CD8-positive, alpha-beta memory T cell (primary cell): ENCODE measurements around the gene ZNF316. TPM values are rescaled to one million over a fixed set of nuclear protein-coding genes. Genes with fewer than 3 reads are reported as not detected.

Experiments
- CTCF ChIA-PET: fragments of 350-600 bp; sonication (Branson Sonifier 250); formaldehyde crosslinking; loops from one replicate; lab custom pipeline; 2021; ENCODE audit warnings: antibody characterized with exemption; lab: Charles Lee
- POLR2A ChIA-PET: fragments of 350-600 bp; sonication (Branson Sonifier 250); formaldehyde crosslinking; loops from one replicate; lab custom pipeline; 2021; ENCODE audit warnings: antibody characterized with exemption; lab: Charles Lee
- DNase-seq, 5 donors: peaks; one replicate each; pipeline versions ENCODE4 v3.0.0 to v3.0.0-alpha.2; 2020 to 2022; ENCODE audit warnings: mixed read lengths in 1 of 5
- H3K27ac ChIP-seq: one replicate; pipeline ENCODE4 v1.7.0; 2013; ENCODE audit warnings: low read depth, mild to moderate bottlenecking, low read length, moderate library complexity
- H3K27me3 ChIP-seq: 2 replicates; pipeline ENCODE4 v1.7.0; 2013; ENCODE audit warnings: low read length, mild to moderate bottlenecking; ENCODE audit not compliant: insufficient read depth, poor library complexity, severe bottlenecking
- H3K36me3 ChIP-seq: 2 replicates; pipeline ENCODE4 v1.7.0; 2013; ENCODE audit warnings: mild to moderate bottlenecking, low read length, moderate library complexity; ENCODE audit not compliant: insufficient read depth
- H3K4me1 ChIP-seq: 2 replicates; pipeline ENCODE4 v1.7.0; 2013; ENCODE audit warnings: mild to moderate bottlenecking, low read length, moderate library complexity; ENCODE audit not compliant: insufficient read depth
- H3K4me3 ChIP-seq: 2 replicates; pipeline ENCODE4 v1.7.0; 2013; ENCODE audit warnings: mild to moderate bottlenecking, low read length
- H3K9me3 ChIP-seq: 2 replicates; pipeline ENCODE4 v1.7.0; 2013; ENCODE audit warnings: mild to moderate bottlenecking, low read length
- H3K27ac Mint-ChIP-seq, 8 donors: one replicate each; pipeline ENCODE4 v1.8.0; 2020 to 2021; ENCODE audit warnings: mixed read lengths in 8 of 8, mild to moderate bottlenecking in 6 of 8, inconsistent platforms in 3 of 8, moderate library complexity in 3 of 8
- H3K27me3 Mint-ChIP-seq, 2 donors: one replicate each; pipeline ENCODE4 v1.8.0; 2020 to 2021; ENCODE audit warnings: mixed read lengths in 2 of 2, mild to moderate bottlenecking in 1 of 2, moderate library complexity in 1 of 2
- H3K36me3 Mint-ChIP-seq, 3 donors: one replicate each; pipeline ENCODE4 v1.8.0; 2020 to 2021; ENCODE audit warnings: mixed read lengths in 3 of 3, inconsistent platforms in 1 of 3, mild to moderate bottlenecking in 1 of 3
- H3K4me1 Mint-ChIP-seq, 3 donors: one replicate each; pipeline ENCODE4 v1.8.0; 2020 to 2021; ENCODE audit warnings: mixed read lengths in 3 of 3, inconsistent platforms in 1 of 3, mild to moderate bottlenecking in 1 of 3
- H3K4me3 Mint-ChIP-seq, 7 donors: one replicate each; pipeline ENCODE4 v1.8.0; 2020 to 2021; ENCODE audit warnings: mixed read lengths in 7 of 7, mild to moderate bottlenecking in 6 of 7, moderate library complexity in 4 of 7, inconsistent platforms in 2 of 7
- H3K9me3 Mint-ChIP-seq, 5 donors: one replicate each; pipeline ENCODE4 v1.8.0; 2020 to 2022; ENCODE audit warnings: mixed read lengths in 5 of 5, mild to moderate bottlenecking in 3 of 5, moderate library complexity in 2 of 5, inconsistent platforms in 1 of 5
- polyA plus RNA-seq: library from polyadenylated mRNA; unstranded; fragments of 300-500 nt; fragmentation: Illumina TruSeq; gene quantifications from one replicate; pipeline ENCODE4 v1.2.3, GENCODE V29; 2021
- total RNA-seq, 2 experiments: library from RNA; stranded (reverse); gene quantifications; one replicate each; pipeline ENCODE4 v1.2.3, GENCODE V29; 2021

The ZNF316 gene
- total and polyA plus RNA-seq, 3 experiments from 2014 or later = 5.2 to 26.5 (median 26.5) TPM

- no peak overlapping the region for H3K4me3 ChIP-seq
- ChIA-PET POLR2A (no interaction called here), CTCF (no interaction called here)
- Mint-ChIP-seq H3K9me3 (no peaks in the 10 kb centered on the region), H3K27me3 (no peaks in the 10 kb centered on the region), H3K4me3 (no peak overlapping the region), H3K4me1 (peaks cover 21 to 35% (median 27%) of the 10 kb centered on the region in 3 donors), H3K36me3 (peaks cover 0 to 86% (median 4%) of the 10 kb centered on the region in 3 donors), H3K27ac (no peak overlapping the region)
- H3K27ac ChIP-seq = no peak overlapping the region
- no peaks in the 10 kb centered on the region for H3K9me3 ChIP-seq
- no peak for DNase-seq
- H3K27me3 ChIP-seq = no peaks in the 10 kb centered on the region
- peaks cover 4% of the 10 kb centered on the region for H3K36me3 ChIP-seq
- H3K4me1 ChIP-seq = peaks cover 19% of the 10 kb centered on the region
Measured at GRCh38 chr7:6642861-6643640, 5.9 kb downstream of the ZNF316 start.

DNA sequence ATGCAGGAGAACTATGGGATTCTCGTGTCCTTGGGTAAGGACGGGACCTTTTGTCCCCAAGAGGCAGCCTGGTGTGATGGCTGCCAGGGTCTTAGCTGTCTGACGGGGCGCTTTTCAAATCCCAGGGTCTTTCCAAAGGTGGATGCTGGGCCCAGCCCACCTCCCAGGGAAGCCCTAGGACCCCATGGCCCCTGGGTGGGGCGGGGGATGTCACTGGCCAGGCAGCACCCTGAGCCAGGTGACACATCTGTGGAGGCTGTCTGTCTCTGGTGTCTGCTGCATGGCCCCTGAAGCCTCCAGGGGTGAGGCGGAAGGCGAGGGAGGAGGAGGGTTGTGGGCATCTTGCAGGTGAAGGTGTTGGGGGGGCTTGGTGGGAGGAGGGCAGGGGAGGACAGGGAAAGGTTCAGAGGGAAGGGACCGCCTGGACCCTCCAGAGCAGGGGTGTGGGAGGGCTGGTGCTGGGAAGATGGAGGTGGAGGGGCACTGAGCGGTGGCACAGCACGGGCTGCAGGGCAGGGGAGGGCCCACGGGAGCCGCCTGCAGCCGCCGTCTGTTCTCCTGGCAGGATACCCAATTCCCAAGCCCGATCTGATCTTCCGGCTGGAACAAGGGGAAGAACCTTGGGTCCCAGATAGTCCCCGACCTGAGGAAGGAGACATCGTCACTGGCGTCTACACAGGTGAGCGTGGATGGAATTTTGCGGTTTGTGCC, 7.0 kb downstream of the ZNF316 start:
- H3K9me3 Mint-ChIP-seq = no peaks in the 10 kb centered on the region
- CTCF ChIA-PET = no interaction called here
- H3K36me3 Mint-ChIP-seq = peaks cover 0 to 90% (median 5%) of the 10 kb centered on the region in 3 donors
- Histone ChIP-seq H3K4me1 (peaks cover 9% of the 10 kb centered on the region), H3K27me3 (no peaks in the 10 kb centered on the region), H3K9me3 (no peaks in the 10 kb centered on the region), H3K4me3 (no peak overlapping the region), H3K27ac (no peak overlapping the region), H3K36me3 (peaks cover 4% of the 10 kb centered on the region)
- no peak for DNase-seq
- H3K4me1 Mint-ChIP-seq = peaks cover 13 to 25% (median 17%) of the 10 kb centered on the region in 3 donors
- H3K27ac Mint-ChIP-seq = no peak overlapping the region
- POLR2A ChIA-PET = interaction anchor here (0.5 kb wide), 1 partner anchor 16 kb away, joined by 3 read pairs; no protein-coding TSS in a partner anchor
- no peaks in the 10 kb centered on the region for H3K27me3 Mint-ChIP-seq
- no peak overlapping the region for H3K4me3 Mint-ChIP-seq

DNA sequence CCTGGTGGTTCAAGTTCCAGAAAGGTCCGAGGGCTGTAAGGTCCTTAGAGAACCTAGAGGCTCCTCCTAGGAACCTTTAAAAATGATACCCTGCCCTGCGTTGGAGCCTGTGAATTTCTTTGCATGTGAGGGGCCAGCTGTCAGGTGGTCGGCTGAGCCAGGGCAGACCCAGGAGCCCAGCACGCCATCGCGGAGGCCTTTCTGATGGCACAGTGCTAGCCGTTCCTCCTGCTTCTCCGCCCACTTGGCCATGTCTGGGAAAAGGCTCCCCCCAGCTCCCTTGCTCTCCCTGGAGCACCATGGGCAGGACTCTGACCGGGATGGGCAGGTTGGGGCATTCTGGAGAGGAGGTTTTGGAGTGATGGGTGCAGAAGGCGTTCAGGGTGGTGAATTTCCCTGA, 7.6 kb downstream of the ZNF316 start:
- Histone ChIP-seq H3K27ac (no peak overlapping the region), H3K27me3 (no peaks in the 10 kb centered on the region), H3K4me3 (no peak overlapping the region), H3K4me1 (peaks cover 2% of the 10 kb centered on the region), H3K9me3 (no peaks in the 10 kb centered on the region), H3K36me3 (peaks cover 4% of the 10 kb centered on the region)
- no peaks in the 10 kb centered on the region for H3K27me3 Mint-ChIP-seq
- peak overlapping the region in 1 of 8 donors; percentile 81 for H3K27ac Mint-ChIP-seq
- no peaks in the 10 kb centered on the region for H3K9me3 Mint-ChIP-seq
- no peak for DNase-seq
- ChIA-PET CTCF (no interaction called here), POLR2A (interaction anchor here (0.5 kb wide), 1 partner anchor 15 kb away, joined by 3 read pairs; no protein-coding TSS in a partner anchor)
- no peak overlapping the region for H3K4me3 Mint-ChIP-seq
- H3K36me3 Mint-ChIP-seq = peaks cover 0 to 90% (median 5%) of the 10 kb centered on the region in 3 donors
- H3K4me1 Mint-ChIP-seq = peaks cover 10 to 18% (median 11%) of the 10 kb centered on the region in 3 donors

GRCh38 chr7:6646465-6646864, 9.3 kb downstream of the ZNF316 start:
- Histone ChIP-seq H3K27me3 (no peaks in the 10 kb centered on the region), H3K36me3 (peaks cover 10% of the 10 kb centered on the region), H3K27ac (no peak overlapping the region), H3K9me3 (no peaks in the 10 kb centered on the region), H3K4me1 (no peaks in the 10 kb centered on the region), H3K4me3 (no peak overlapping the region)
- Mint-ChIP-seq H3K36me3 (peaks cover 7 to 93% (median 9%) of the 10 kb centered on the region in 3 donors), H3K9me3 (peaks cover 0 to 2% (median 0%) of the 10 kb centered on the region in 5 donors), H3K4me1 (peaks cover 4 to 7% (median 4%) of the 10 kb centered on the region in 3 donors), H3K27me3 (no peaks in the 10 kb centered on the region), H3K27ac (peak overlapping the region in 2 of 8 donors; percentile 40 to 51), H3K4me3 (no peak overlapping the region)
- ChIA-PET CTCF (no interaction called here), POLR2A (no interaction called here)
- DNase-seq = no peak

DNA sequence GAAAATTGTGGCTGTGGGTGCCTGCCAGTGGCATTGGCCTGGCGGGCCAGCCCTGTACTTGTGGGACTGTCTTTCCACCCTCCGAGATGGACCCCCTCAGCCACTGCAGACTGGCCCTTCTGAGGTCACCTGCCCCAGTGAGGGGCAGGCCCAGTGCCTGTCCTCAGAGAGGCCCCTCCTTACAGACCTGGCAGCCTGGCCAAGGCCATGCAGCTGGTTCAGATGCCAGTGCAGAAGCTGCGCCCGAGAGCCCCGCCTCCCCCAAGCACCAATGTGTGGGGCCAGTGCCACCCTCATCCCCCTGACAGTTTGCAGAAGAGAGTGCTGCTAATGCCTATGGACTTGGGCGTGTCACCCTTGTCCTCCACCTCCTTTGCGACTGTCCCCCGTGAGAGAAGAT, 10.0 kb downstream of the ZNF316 start:
- no peaks in the 10 kb centered on the region for H3K27me3 ChIP-seq
- ChIA-PET POLR2A (no interaction called here), CTCF (no interaction called here)
- Mint-ChIP-seq H3K27ac (peak overlapping the region in 2 of 8 donors; percentile 36 to 51), H3K27me3 (no peaks in the 10 kb centered on the region), H3K36me3 (peaks cover 7 to 93% (median 7%) of the 10 kb centered on the region in 3 donors), H3K4me1 (peaks cover 0 to 3% (median 0%) of the 10 kb centered on the region in 3 donors), H3K9me3 (peaks cover 0 to 2% (median 0%) of the 10 kb centered on the region in 5 donors), H3K4me3 (peak overlapping the region in 1 of 7 donors; percentile 61)
- DNase-seq = no peak
- H3K4me1 ChIP-seq = no peaks in the 10 kb centered on the region
- H3K27ac ChIP-seq = no peak overlapping the region
- H3K4me3 ChIP-seq = no peak overlapping the region
- H3K9me3 ChIP-seq = no peaks in the 10 kb centered on the region
- peaks cover 10% of the 10 kb centered on the region for H3K36me3 ChIP-seq

GRCh38 chr7:6647541-6647940, 10.4 kb downstream of the ZNF316 start:
- H3K4me1 Mint-ChIP-seq = peaks cover 0 to 3% (median 0%) of the 10 kb centered on the region in 3 donors
- peak overlapping the region in 1 of 8 donors; percentile 6 for H3K27ac Mint-ChIP-seq

GRCh38 chr7:6648066-6648814, 11.1 kb downstream of the ZNF316 start:
- Mint-ChIP-seq H3K4me1 (peaks cover 0 to 3% (median 0%) of the 10 kb centered on the region in 3 donors), H3K4me3 (no peak overlapping the region), H3K9me3 (peaks cover 0 to 2% (median 0%) of the 10 kb centered on the region in 5 donors), H3K27ac (peak overlapping the region in 1 of 8 donors; percentile 84), H3K27me3 (no peaks in the 10 kb centered on the region), H3K36me3 (peaks cover 7 to 88% (median 7%) of the 10 kb centered on the region in 3 donors)
- CTCF ChIA-PET = no interaction called here
- H3K27ac ChIP-seq = no peak overlapping the region
- H3K27me3 ChIP-seq = no peaks in the 10 kb centered on the region
- POLR2A ChIA-PET = no interaction called here
- H3K36me3 ChIP-seq = peaks cover 10% of the 10 kb centered on the region
- no peak overlapping the region for H3K4me3 ChIP-seq
- H3K4me1 ChIP-seq = no peaks in the 10 kb centered on the region
- no peak for DNase-seq
- H3K9me3 ChIP-seq = no peaks in the 10 kb centered on the region

More at GRCh38 chr7:6647541-6647940, 10.4 kb downstream of the ZNF316 start:
- no peak for DNase-seq
- Mint-ChIP-seq H3K27me3 (no peaks in the 10 kb centered on the region), H3K36me3 (peaks cover 7 to 90% (median 7%) of the 10 kb centered on the region in 3 donors), H3K9me3 (peaks cover 0 to 2% (median 0%) of the 10 kb centered on the region in 5 donors), H3K4me3 (peak overlapping the region in 1 of 7 donors; percentile 61)
- Histone ChIP-seq H3K27ac (no peak overlapping the region), H3K9me3 (no peaks in the 10 kb centered on the region), H3K4me3 (no peak overlapping the region), H3K36me3 (peaks cover 10% of the 10 kb centered on the region), H3K27me3 (no peaks in the 10 kb centered on the region), H3K4me1 (no peaks in the 10 kb centered on the region)
- ChIA-PET POLR2A (no interaction called here), CTCF (no interaction called here)
